Measurements from ENCODE around the gene ADAMTSL3.

GRCh38 chr15:83919319-83919830, 265.5 kb downstream of the ADAMTSL3 start:
- TF ChIP-seq YY1 (IDR thresholded peaks at IDR 0.05; ENCODE audit: insufficient read depth, insufficient read length) (no peak), ZNF274 (IDR thresholded peaks at IDR 0.05; ENCODE audit: low read depth, low read length) (no peak), SUZ12 (IDR thresholded peaks at IDR 0.05; ENCODE audit: extremely low read depth, insufficient read depth, insufficient read length) (no peak)
